Measurements from ENCODE around the gene RPS19. TPM values are rescaled to one million over a fixed set of nuclear protein-coding genes. Genes with fewer than 3 reads are reported as not detected.
"Not testable (repeated sequence)": the region's sequence is repeated elsewhere in the genome, so short reads cannot be mapped to it uniquely, and the experiment has no call there.

RPS19 gene
- total and polyA plus RNA-seq, 10 donors, result 744 to 8,491 (median 1,984) TPM

GRCh38 chr19:41870401-41870873 lies 10.4 kb downstream of the RPS19 start:
- Histone ChIP-seq H3K4me3 (no peak overlapping the region), H3K27me3 (replicated peaks in 1 of 7) (no peaks in the 10 kb centered on the region), H3K9me3 (no peaks in the 10 kb centered on the region), H3K4me1 (peaks cover 60 to 100% (median 97%) of the 10 kb centered on the region in 6 donors), H3K27ac (peak overlapping the region; percentile 61 to 99 (median 82)), H3K36me3 (peaks cover 7 to 76% (median 54%) of the 10 kb centered on the region in 6 donors)
- intact Hi-C loops (cut with DNase I; ENCODE audit: low total_unique reads), result loop anchor here (5.0 kb wide), 1 partner anchor 77 kb away; no protein-coding TSS in a partner anchor
- WGBS, 5 donors, result 50 to 70% (median 52%) methylated on average over 3 of the region's 3 CpGs
- DNase-seq, result no peak
- no peak for TF ChIP-seq POLR2AphosphoS5 (IDR thresholded peaks at IDR 0.05)
- no peak for TF ChIP-seq POLR2A (IDR thresholded peaks at IDR 0.05)
- TF ChIP-seq CTCF (IDR thresholded peaks at IDR 0.05 in 8 of 11, conservative IDR thresholded peaks at IDR 0.05 in 3 of 11), result no peak

GRCh38 chr19:41871573-41872383 lies 11.7 kb downstream of the RPS19 start:
- DNase-seq, result peak; percentile 90
- H3K4me1 ChIP-seq, result peaks cover 63 to 100% (median 98%) of the 10 kb centered on the region in 6 donors
- intact Hi-C loops (cut with DNase I; ENCODE audit: low total_unique reads), result loop anchor here (5.0 kb wide), 1 partner anchor 76 kb away; no protein-coding TSS in a partner anchor

DNA sequence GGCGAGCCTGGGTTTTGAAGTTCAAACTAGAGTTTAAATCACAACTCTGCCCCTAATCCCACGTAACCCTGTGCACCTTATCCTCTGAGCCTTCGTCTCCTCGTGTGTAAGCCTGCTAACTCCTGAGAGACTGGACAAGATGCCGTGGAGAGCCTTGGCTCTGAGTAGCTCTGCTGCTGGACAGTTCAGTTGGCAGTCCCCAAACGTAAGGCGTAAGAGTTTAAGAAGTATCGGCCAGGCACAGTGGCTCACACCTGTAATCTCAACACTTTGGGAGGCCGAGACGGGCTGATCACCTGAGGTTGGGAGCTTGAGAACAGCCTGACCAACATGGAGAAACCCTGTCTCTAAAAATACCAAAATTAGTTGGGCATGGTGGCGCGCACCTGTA lies 12.3 kb downstream of the RPS19 start:
- Histone ChIP-seq H3K9me3 (no peaks in the 10 kb centered on the region), H3K4me1 (peaks cover 61 to 100% (median 98%) of the 10 kb centered on the region in 6 donors), H3K27me3 (replicated peaks in 1 of 7) (no peaks in the 10 kb centered on the region), H3K27ac (peak overlapping the region; percentile 61 to 99 (median 82)), H3K36me3 (peaks cover 7 to 57% (median 46%) of the 10 kb centered on the region in 6 donors), H3K4me3 (peak overlapping the region in 1 of 8 donors; percentile 47)
- TF ChIP-seq POLR2AphosphoS5 (IDR thresholded peaks at IDR 0.05) (no peak), CTCF (IDR thresholded peaks at IDR 0.05 in 8 of 11, conservative IDR thresholded peaks at IDR 0.05 in 3 of 11) (no peak), POLR2A (IDR thresholded peaks at IDR 0.05) (no peak)
- 84 to 88% (median 87%) methylated on average over 12 of the region's 12 CpGs for WGBS, 5 donors
- DNase-seq, result no peak
- intact Hi-C loops (cut with DNase I; ENCODE audit: low total_unique reads), result loop anchor here (5.0 kb wide), 1 partner anchor 75 kb away; no protein-coding TSS in a partner anchor

More at GRCh38 chr19:41871573-41872383, 11.7 kb downstream of the RPS19 start:
- H3K36me3 ChIP-seq, result peaks cover 7 to 63% (median 48%) of the 10 kb centered on the region in 6 donors
- TF ChIP-seq POLR2AphosphoS5 (IDR thresholded peaks at IDR 0.05) (peak; percentile 81 to 90 (median 85)), POLR2A (IDR thresholded peaks at IDR 0.05) (no peak)
- peak overlapping the region; percentile 61 to 99 (median 82) for H3K27ac ChIP-seq
- no peaks in the 10 kb centered on the region for H3K27me3 ChIP-seq (replicated peaks in 1 of 7)
- no peaks in the 10 kb centered on the region for H3K9me3 ChIP-seq
- WGBS, 5 donors, result 18 to 22% (median 19%) methylated on average over 10 to 16 of the region's 16 CpGs
- peak overlapping the region in 2 of 8 donors; percentile 6 to 47 for H3K4me3 ChIP-seq

DNA sequence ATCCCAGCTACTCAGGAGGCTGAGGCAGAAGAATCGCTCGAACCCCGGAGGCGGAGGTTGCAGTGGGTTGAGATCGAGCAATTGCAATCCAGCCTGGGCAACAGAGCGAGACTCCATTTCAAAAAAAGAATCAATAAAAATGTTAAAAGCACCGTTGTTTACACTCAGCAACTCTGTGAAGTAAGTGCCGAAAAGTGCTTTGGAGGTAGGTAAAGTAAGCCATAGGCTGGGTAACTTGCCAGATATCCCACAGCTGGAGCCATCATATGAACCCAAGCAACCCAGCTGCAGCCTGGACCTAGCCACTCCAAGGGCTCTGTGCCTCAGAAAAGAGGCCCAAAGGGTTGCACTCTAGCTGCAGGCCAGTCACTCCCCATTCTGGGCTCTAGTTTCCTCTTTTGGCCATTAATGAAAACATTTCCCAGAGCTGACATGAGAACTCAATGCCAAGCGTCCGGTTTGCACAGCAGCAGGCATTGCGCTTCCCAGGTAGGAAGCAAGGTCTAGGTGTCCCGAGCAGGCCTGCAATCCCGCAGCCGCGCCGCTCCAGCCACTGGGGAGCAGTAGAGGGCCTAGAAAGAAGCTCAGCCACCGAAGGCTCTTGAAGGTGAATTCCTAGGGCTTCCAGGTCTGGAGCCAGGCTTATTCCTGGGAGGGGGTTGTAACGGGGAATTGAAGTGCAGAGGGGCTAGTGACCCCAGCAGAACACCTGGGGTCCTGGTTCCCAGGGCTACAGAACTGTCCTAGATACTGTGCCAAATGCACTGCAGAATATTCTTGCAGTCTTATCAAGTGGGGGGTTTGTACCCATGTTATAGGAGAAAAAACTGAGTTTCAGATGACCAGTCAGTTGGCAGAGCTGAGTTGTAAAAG lies 13.0 kb downstream of the RPS19 start:
- DNase-seq, result peak; percentile 94
- TF ChIP-seq POLR2A (IDR thresholded peaks at IDR 0.05) (no peak), POLR2AphosphoS5 (IDR thresholded peaks at IDR 0.05) (peak; percentile 72 to 83 (median 82)), CTCF (IDR thresholded peaks at IDR 0.05 in 8 of 11, conservative IDR thresholded peaks at IDR 0.05 in 3 of 11) (peak; percentile 58 to 86 (median 74))
- Histone ChIP-seq H3K27me3 (replicated peaks in 1 of 7) (no peaks in the 10 kb centered on the region), H3K4me1 (peaks cover 58 to 100% (median 98%) of the 10 kb centered on the region in 6 donors), H3K9me3 (no peaks in the 10 kb centered on the region), H3K27ac (peak overlapping the region; percentile 61 to 99 (median 82)), H3K4me3 (peak overlapping the region in 1 of 8 donors; percentile 47), H3K36me3 (peaks cover 7 to 50% (median 42%) of the 10 kb centered on the region in 6 donors)
- 44 to 53% (median 48%) methylated on average over 17 to 18 of the region's 18 CpGs for WGBS, 5 donors
- intact Hi-C loops (cut with DNase I; ENCODE audit: low total_unique reads), result loop anchor here (5.0 kb wide), 1 partner anchor 74 kb away; no protein-coding TSS in a partner anchor

DNA sequence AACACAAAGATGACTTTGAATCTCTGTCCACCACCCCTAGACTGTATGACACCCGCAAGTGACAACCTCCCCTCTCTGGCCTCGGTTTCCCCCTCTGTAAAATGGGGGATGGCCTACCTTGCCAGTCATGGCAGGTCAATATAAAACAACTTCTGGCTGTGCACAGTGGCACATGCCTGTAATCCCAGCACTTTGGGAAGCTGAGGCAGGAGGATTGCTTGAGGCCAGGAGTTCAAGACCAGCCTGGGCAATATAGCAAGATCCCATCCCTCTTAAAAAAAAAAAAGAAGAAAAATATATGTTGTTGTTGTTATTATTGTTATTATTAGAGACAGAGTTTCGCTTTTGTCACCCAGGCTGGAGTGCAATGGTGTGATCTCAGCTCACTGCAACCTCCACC lies 15.9 kb downstream of the RPS19 start:
- Histone ChIP-seq H3K4me1 (peaks cover 45 to 100% (median 96%) of the 10 kb centered on the region in 6 donors), H3K27ac (peak overlapping the region; percentile 75 to 99 (median 88)), H3K36me3 (peaks cover 0 to 50% (median 15%) of the 10 kb centered on the region in 6 donors), H3K4me3 (peak overlapping the region in 1 of 8 donors; percentile 81)
- intact Hi-C loops (cut with DNase I; ENCODE audit: low total_unique reads); DNase-seq; H3K27me3 ChIP-seq (replicated peaks in 1 of 7); H3K9me3 ChIP-seq: not testable (repeated sequence)
- WGBS, 5 donors, result 62 to 72% (median 65%) methylated on average over 3 of the region's 3 CpGs

Measured in spleen (tissue), 11 donors.